HFFc6 (cell line): ENCODE results near the gene FSHB. TPM values are rescaled to one million over a fixed set of nuclear protein-coding genes. Genes with fewer than 3 reads are reported as not detected.
"Not testable (repeated sequence)": the region's sequence is repeated elsewhere in the genome, so short reads cannot be mapped to it uniquely, and the experiment has no call there.

Experiments
- DNase-seq: peaks from one replicate; pipeline ENCODE4 v3.0.0-alpha.2; 2018
- H3K27ac Mint-ChIP-seq: 2 replicates; pipeline ENCODE4 v1.8.0; 2020; ENCODE audit warnings: mild to moderate bottlenecking, mixed read lengths
- H3K27me3 Mint-ChIP-seq: 2 replicates; pipeline ENCODE4 v1.8.0; 2021; ENCODE audit warnings: mild to moderate bottlenecking, moderate library complexity, mixed read lengths; ENCODE audit not compliant: insufficient read depth
- H3K36me3 Mint-ChIP-seq: 2 replicates; pipeline ENCODE4 v1.8.0; 2021; ENCODE audit warnings: low read depth, mixed read lengths
- H3K4me1 Mint-ChIP-seq: 2 replicates; pipeline ENCODE4 v1.8.0; 2020; ENCODE audit warnings: low read depth, mixed read lengths
- H3K4me3 Mint-ChIP-seq: 2 replicates; pipeline ENCODE4 v1.8.0; 2020; ENCODE audit warnings: mild to moderate bottlenecking, moderate library complexity, mixed read lengths
- H3K9me3 Mint-ChIP-seq: 2 replicates; pipeline ENCODE4 v1.8.0; 2020; ENCODE audit warnings: mild to moderate bottlenecking, mixed read lengths
- long read RNA-seq: library from polyadenylated mRNA; unstranded; transcript quantifications from one replicate; pipeline ENCODE4 v2.0.0, GENCODE V29; 2019
- total RNA-seq, 6 experiments: library from RNA; stranded (reverse); fragmentation: NEBNext Ultra II Directional; extraction: Animal tissue kit (Norgen Biotek cat#: 25700); gene quantifications; 2 replicates in 1 of 6; 3 replicates in 5 of 6; pipeline ENCODE4 v1.2.3, GENCODE V29; 2021
- TF ChIP-seq, protein P1 (sequence below): fragments of 200-600 bp; sonication (generic); IDR thresholded peaks from 2 replicates; pipeline ENCODE4 v1.5.0; 2021; ENCODE audit warnings: antibody characterized with exemption, mild to moderate bottlenecking

The FSHB gene
- total RNA-seq = not detected
- long read RNA-seq = 0 reads

DNA sequence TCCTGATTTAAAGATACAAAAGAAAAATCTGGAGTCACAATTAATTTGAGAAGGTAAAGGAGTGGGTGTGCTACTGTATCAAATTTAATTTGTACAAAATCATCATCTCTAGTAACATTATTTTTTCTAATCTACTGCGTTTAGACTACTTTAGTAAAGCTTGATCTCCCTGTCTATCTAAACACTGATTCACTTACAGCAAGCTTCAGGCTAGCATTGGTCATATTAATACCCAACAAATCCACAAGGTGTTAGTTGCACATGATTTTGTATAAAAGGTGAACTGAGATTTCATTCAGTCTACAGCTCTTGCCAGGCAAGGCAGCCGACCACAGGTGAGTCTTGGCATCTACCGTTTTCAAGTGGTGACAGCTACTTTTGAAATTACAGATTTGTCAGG is at the start of gene FSHB:
Gene FSHB, plus strand, starts transcription at position 301 of the 400 bp plus-strand sequence. CDS start 889 bp downstream, outside the sequence.
- no peak within 1 kb of the TSS for H3K4me3 Mint-ChIP-seq
- no peaks in the 10 kb centered on the region for H3K4me1 Mint-ChIP-seq
- TF ChIP-seq, protein P1, sequence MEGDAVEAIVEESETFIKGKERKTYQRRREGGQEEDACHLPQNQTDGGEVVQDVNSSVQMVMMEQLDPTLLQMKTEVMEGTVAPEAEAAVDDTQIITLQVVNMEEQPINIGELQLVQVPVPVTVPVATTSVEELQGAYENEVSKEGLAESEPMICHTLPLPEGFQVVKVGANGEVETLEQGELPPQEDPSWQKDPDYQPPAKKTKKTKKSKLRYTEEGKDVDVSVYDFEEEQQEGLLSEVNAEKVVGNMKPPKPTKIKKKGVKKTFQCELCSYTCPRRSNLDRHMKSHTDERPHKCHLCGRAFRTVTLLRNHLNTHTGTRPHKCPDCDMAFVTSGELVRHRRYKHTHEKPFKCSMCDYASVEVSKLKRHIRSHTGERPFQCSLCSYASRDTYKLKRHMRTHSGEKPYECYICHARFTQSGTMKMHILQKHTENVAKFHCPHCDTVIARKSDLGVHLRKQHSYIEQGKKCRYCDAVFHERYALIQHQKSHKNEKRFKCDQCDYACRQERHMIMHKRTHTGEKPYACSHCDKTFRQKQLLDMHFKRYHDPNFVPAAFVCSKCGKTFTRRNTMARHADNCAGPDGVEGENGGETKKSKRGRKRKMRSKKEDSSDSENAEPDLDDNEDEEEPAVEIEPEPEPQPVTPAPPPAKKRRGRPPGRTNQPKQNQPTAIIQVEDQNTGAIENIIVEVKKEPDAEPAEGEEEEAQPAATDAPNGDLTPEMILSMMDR = no peak
- DNase-seq = no peak
- no peak within 1 kb of the TSS for H3K27ac Mint-ChIP-seq
- no peaks in the 10 kb centered on the region for H3K36me3 Mint-ChIP-seq
- H3K27me3 Mint-ChIP-seq = peaks cover 2% of the 10 kb centered on the region; the same call in 1 of the 2 replicates
- H3K9me3 Mint-ChIP-seq = peaks cover 37% of the 10 kb centered on the region

GRCh38 chr11:30186748-30187147 is 44.1 kb upstream of the FSHB start:
- DNase-seq = no peak
- H3K36me3 Mint-ChIP-seq = no peaks in the 10 kb centered on the region
- peaks cover 21% of the 10 kb centered on the region for H3K9me3 Mint-ChIP-seq
- H3K4me1 Mint-ChIP-seq = no peaks in the 10 kb centered on the region
- no peak overlapping the region for H3K27ac Mint-ChIP-seq
- no peaks in the 10 kb centered on the region for H3K27me3 Mint-ChIP-seq
- TF ChIP-seq, protein P1 = no peak
- no peak overlapping the region for H3K4me3 Mint-ChIP-seq

- Mint-ChIP-seq H3K4me1 (no peaks in the 10 kb centered on the region), H3K27me3 (no peaks in the 10 kb centered on the region)
- TF ChIP-seq, protein P1 = no peak
Observed at GRCh38 chr11:30192620-30193019, 38.2 kb upstream of the FSHB start.

GRCh38 chr11:30196400-30197206 is 34.2 kb upstream of the FSHB start:
- H3K36me3 Mint-ChIP-seq = no peaks in the 10 kb centered on the region
- no peak overlapping the region for H3K4me3 Mint-ChIP-seq
- TF ChIP-seq, protein P1 = peak; percentile 73
- peaks cover 3% of the 10 kb centered on the region for H3K9me3 Mint-ChIP-seq
- no peak overlapping the region for H3K27ac Mint-ChIP-seq
- H3K27me3 Mint-ChIP-seq = no peaks in the 10 kb centered on the region
- no peak for DNase-seq
- H3K4me1 Mint-ChIP-seq = no peaks in the 10 kb centered on the region

More at GRCh38 chr11:30192620-30193019, 38.2 kb upstream of the FSHB start:
- no peak for DNase-seq
- Mint-ChIP-seq H3K4me3 (no peak overlapping the region), H3K36me3 (no peaks in the 10 kb centered on the region), H3K27ac (no peak overlapping the region), H3K9me3 (peaks cover 14% of the 10 kb centered on the region)

DNA sequence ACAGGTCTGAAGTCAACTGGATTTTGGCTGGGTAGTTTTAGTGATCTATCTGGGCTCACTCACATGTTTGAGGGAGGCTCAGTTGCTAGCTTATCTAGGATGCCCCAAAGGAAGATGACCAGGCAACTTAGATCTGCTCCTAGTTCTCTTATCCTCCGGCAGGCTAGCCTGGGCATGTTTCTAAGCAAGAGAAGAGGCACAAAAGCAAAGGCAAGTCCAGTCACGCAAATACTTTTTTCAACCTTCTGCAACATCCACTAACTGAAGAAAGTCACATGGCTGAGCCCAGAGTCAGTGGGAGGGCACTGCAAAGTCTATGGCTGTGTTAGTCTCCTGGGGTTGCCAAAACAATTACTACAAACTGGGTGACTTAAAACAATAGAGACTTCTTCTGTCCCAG is 32.9 kb upstream of the FSHB start:
- Mint-ChIP-seq H3K4me3 (no peak overlapping the region), H3K36me3 (no peaks in the 10 kb centered on the region), H3K27ac (no peak overlapping the region), H3K27me3 (no peaks in the 10 kb centered on the region), H3K9me3 (peaks cover 11% of the 10 kb centered on the region), H3K4me1 (no peaks in the 10 kb centered on the region)
- TF ChIP-seq, protein P1 = no peak
- DNase-seq = no peak

DNA sequence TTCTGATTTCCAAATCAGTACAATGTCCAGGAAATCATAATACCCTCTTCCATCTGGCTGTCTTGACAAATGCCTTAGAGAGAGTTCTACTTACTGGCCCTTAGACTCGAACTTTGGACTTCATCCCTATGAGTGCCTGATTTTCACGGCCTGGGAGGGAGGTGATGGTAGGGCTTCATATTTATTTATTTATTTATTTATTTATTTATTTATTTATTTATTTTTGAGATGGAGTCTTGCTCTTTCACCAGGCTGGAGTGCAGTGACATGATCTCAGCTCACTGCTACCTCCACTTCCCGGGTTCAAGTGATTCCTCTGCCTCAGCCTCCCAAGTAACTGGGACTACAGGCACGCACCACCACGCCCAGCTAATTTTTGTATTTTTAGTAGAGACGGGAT is 27.8 kb upstream of the FSHB start:
- H3K27me3 Mint-ChIP-seq, H3K4me3 Mint-ChIP-seq, H3K4me1 Mint-ChIP-seq, H3K27ac Mint-ChIP-seq, DNase-seq, H3K36me3 Mint-ChIP-seq: not testable (repeated sequence)
- peaks cover 22% of the 10 kb centered on the region for H3K9me3 Mint-ChIP-seq
